Measurements from ENCODE around the gene STRA6. TPM values are rescaled to one million over a fixed set of nuclear protein-coding genes. Genes with fewer than 3 reads are reported as not detected.

The STRA6 gene
- polyA plus RNA-seq, 2 of the 4 experiments (the other 2 are of a cell fraction), result 35.0 to 70.2 TPM

DNA sequence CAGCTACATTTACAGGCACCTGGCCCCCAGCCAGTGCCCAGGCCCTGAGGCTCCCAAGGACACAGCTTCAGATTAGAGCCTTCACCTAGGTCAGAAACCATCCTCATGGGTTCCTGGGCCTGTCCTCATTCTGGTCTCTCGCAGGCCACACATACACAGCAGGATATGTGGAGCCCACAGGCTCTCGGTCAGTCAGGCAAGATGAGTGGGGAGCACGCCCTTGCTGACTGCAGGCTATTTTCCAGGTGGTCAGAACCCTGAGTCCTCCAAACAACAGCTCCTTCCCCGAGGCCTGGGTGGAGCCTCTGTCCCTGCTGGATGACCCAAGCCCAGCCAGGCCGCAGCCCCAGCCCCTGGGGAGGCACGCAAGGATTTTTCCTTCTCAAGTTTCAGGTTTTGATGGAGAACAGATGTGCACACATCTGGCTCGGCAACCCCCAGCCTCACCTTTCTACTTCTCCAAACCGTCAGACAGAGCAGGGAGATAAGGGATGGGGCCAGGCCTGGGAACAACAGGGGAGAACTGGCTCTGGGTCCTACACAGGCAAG, 1.6 kb downstream of the STRA6 start:
- ChIA-PET POLR2A (interaction anchor here (0.5 to 2.0 kb wide), 5 partner anchors 13 to 153 kb away, joined by 3 to 10 read pairs (median 4); no protein-coding TSS in a partner anchor), CTCF (interaction anchor here (1.1 to 6.4 kb wide), 5 partner anchors 10 to 107 kb away, joined by 4 to 33 read pairs (median 8); no protein-coding TSS in a partner anchor)
- WGBS (ENCODE audit: missing lambda C conversion rate), result 0% methylated on average over 7 of the region's 8 CpGs
- no peak for FAIRE-seq
- Histone ChIP-seq H3K4me2 (peak overlapping the region; percentile 95), H3K9me3 (no peaks in the 10 kb centered on the region), H3K4me3 (peak overlapping the region; percentile 51), H3K27ac (peak overlapping the region; percentile 90 to 97), H3K4me1 (peaks cover 82% of the 10 kb centered on the region)
- TF ChIP-seq POLR2AphosphoS2 (conservative IDR thresholded peaks at IDR 0.05; ENCODE audit: low read length) (no peak), ATOH8 (CRISPR knock-in tag; IDR thresholded peaks at IDR 0.05; ENCODE audit: low read depth) (no peak)
- TF ChIP-seq, protein P1, sequence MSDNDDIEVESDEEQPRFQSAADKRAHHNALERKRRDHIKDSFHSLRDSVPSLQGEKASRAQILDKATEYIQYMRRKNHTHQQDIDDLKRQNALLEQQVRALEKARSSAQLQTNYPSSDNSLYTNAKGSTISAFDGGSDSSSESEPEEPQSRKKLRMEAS (IDR thresholded peaks at IDR 0.05), result peak; percentile 12
- ATAC-seq, result peak in 1 of 2 experiments; percentile 1; a peak in 1 of 6 replicates
- DNase-seq (ENCODE audit: low read depth in 1 of 2, low spot score in 1 of 2), result peak in 1 of 2 experiments; percentile 30

- peak overlapping the region; percentile 95 for H3K4me2 ChIP-seq
- H3K27ac ChIP-seq, result peak overlapping the region; percentile 90 to 97
- ATAC-seq (peak in 1 of 2 experiments; percentile 20; a peak in 3 of 6 replicates), FAIRE-seq (no peak), DNase-seq (ENCODE audit: low read depth in 1 of 2, low spot score in 1 of 2) (peak; percentile 77 to 79)
- H3K9me3 ChIP-seq, result no peaks in the 10 kb centered on the region
- H3K4me1 ChIP-seq, result peaks cover 87% of the 10 kb centered on the region
- POLR2A ChIA-PET, result interaction anchor here (1.0 to 2.0 kb wide), 3 partner anchors 12 to 40 kb away, joined by 3 to 10 read pairs (median 4); no protein-coding TSS in a partner anchor
- 0% methylated on average over 1 of the region's 1 CpG for WGBS (ENCODE audit: missing lambda C conversion rate)
- peak overlapping the region; percentile 51 for H3K4me3 ChIP-seq
- CTCF ChIA-PET, result interaction anchor here (1.1 to 6.4 kb wide), 6 partner anchors 10 to 108 kb away, joined by 3 to 33 read pairs (median 6); no protein-coding TSS in a partner anchor
- TF ChIP-seq NR3C1 (IDR thresholded peaks at IDR 0.05) (no peak), MAZ (IDR thresholded peaks at IDR 0.05; ENCODE audit: borderline replicate concordance, low read depth, low read length) (no peak), E2F6 (IDR thresholded peaks at IDR 0.05; ENCODE audit: borderline replicate concordance, low read depth) (no peak), MYC (IDR thresholded peaks at IDR 0.05; ENCODE audit: borderline replicate concordance, low read length) (no peak), TP53 (CRISPR knock-in tag; IDR thresholded peaks at IDR 0.05) (no peak), TFCP2L1 (CRISPR knock-in tag; IDR thresholded peaks at IDR 0.05) (no peak), ZSCAN20 (CRISPR knock-in tag; IDR thresholded peaks at IDR 0.05) (no peak), BCL3 (IDR thresholded peaks at IDR 0.05) (no peak), RARB (CRISPR knock-in tag; IDR thresholded peaks at IDR 0.05) (peak; percentile 72; the same call in 1 of the 2 replicates), FOXS1 (CRISPR knock-in tag; IDR thresholded peaks at IDR 0.05) (no peak), FOSL2 (IDR thresholded peaks at IDR 0.05) (peak; percentile 68), FOSL2 (CRISPR knock-in tag; IDR thresholded peaks at IDR 0.05) (peak; percentile 83), RFX5 (IDR thresholded peaks at IDR 0.05) (no peak), CEBPB (IDR thresholded peaks at IDR 0.05) (peak; percentile 77 to 95), NFE2L2 (conservative IDR thresholded peaks at IDR 0.05; ENCODE audit: low read length) (no peak), HEYL (CRISPR knock-in tag; IDR thresholded peaks at IDR 0.05) (no peak), POLR2A (IDR thresholded peaks at IDR 0.05; ENCODE audit: low read length) (no peak), EP300 (IDR thresholded peaks at IDR 0.05) (peak; percentile 35 to 44; a peak in 2 of 5 replicates), ZC3H11A (IDR thresholded peaks at IDR 0.05) (no peak), GATA3 (IDR thresholded peaks at IDR 0.05; ENCODE audit: borderline replicate concordance) (peak; percentile 59; the same call in 1 of the 2 replicates), JUNB (IDR thresholded peaks at IDR 0.05) (peak; percentile 50), HOXB5 (CRISPR knock-in tag; IDR thresholded peaks at IDR 0.05) (no peak), POLR2AphosphoS2 (conservative IDR thresholded peaks at IDR 0.05; ENCODE audit: low read length) (no peak), SMC3 (IDR thresholded peaks at IDR 0.05) (no peak), PBX3 (IDR thresholded peaks at IDR 0.05) (no peak), RNF2 (IDR thresholded peaks at IDR 0.05; ENCODE audit: borderline replicate concordance, low read depth) (no peak), BHLHE40 (IDR thresholded peaks at IDR 0.05; ENCODE audit: low read depth, low read length) (no peak), SREBF2 (IDR thresholded peaks at IDR 0.05) (no peak), KDM1A (IDR thresholded peaks at IDR 0.05; ENCODE audit: low read depth) (no peak)
- TF ChIP-seq, protein P2, sequence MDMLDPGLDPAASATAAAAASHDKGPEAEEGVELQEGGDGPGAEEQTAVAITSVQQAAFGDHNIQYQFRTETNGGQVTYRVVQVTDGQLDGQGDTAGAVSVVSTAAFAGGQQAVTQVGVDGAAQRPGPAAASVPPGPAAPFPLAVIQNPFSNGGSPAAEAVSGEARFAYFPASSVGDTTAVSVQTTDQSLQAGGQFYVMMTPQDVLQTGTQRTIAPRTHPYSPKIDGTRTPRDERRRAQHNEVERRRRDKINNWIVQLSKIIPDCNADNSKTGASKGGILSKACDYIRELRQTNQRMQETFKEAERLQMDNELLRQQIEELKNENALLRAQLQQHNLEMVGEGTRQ (IDR thresholded peaks at IDR 0.05), result no peak
- TF ChIP-seq, protein P3, sequence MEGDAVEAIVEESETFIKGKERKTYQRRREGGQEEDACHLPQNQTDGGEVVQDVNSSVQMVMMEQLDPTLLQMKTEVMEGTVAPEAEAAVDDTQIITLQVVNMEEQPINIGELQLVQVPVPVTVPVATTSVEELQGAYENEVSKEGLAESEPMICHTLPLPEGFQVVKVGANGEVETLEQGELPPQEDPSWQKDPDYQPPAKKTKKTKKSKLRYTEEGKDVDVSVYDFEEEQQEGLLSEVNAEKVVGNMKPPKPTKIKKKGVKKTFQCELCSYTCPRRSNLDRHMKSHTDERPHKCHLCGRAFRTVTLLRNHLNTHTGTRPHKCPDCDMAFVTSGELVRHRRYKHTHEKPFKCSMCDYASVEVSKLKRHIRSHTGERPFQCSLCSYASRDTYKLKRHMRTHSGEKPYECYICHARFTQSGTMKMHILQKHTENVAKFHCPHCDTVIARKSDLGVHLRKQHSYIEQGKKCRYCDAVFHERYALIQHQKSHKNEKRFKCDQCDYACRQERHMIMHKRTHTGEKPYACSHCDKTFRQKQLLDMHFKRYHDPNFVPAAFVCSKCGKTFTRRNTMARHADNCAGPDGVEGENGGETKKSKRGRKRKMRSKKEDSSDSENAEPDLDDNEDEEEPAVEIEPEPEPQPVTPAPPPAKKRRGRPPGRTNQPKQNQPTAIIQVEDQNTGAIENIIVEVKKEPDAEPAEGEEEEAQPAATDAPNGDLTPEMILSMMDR (IDR thresholded peaks at IDR 0.05), result no peak
These were observed 2.2 kb downstream of the STRA6 start for GRCh38 chr15:74200412-74200815.
